Inferior parietal cortex (tissue), 1 donor: Measurements from ENCODE around the gene FILIP1L.

Source experiments
- DNase-seq: peaks from one replicate; pipeline ENCODE4 v3.0.0-alpha.2; 2016; ENCODE audit errors: extremely low spot score

The FILIP1L gene

DNA sequence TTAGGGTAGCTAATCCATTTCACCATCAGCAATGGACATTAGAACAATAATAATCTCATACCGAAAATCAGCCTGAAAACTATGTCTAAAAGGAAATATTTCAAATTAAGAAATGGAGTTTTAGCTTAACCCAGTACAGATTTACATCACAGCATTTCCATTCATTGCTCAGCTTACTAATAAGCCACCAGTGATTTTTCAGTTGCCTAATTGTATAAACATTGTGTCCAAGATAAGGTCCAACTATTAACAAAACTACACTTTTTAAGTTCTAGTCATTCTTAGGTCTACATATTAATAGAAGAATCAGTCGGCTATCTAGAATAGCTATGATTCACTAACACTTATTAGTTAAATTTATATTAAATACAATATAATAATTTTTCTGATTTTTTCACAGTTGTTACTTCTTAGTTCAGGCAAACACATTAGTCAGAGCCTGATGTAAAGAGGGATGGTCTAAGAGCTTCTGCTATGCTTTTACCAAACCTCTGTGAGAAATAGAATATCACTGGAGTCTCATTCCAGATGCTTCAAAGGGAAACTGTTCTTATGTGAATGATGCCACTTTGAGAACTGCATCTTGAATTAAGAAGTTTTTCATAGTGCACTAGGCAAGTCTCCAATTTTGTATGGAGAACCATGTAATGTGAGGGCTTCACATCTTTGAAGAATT lies 222.6 kb downstream of the FILIP1L start:
- no peak for DNase-seq

DNA sequence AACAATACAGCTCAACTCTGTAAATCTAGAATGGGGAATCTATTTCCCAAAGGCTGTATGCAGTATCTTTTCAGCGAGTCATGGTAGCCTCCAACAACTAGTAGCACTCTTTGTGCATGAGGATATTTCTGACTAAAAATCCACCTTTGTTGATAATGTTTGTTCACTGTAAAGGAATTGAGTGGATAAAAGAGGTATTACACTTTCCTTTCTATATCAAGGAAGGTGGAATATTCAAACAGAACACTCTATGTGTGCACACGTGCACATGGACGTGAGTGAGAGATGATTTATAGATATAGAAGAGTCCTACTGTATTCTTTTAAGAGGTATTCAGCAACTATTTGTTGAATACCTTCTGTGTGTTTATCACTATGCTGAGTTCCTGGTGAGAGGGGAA lies 228.4 kb downstream of the FILIP1L start:
- no peak for DNase-seq

DNA sequence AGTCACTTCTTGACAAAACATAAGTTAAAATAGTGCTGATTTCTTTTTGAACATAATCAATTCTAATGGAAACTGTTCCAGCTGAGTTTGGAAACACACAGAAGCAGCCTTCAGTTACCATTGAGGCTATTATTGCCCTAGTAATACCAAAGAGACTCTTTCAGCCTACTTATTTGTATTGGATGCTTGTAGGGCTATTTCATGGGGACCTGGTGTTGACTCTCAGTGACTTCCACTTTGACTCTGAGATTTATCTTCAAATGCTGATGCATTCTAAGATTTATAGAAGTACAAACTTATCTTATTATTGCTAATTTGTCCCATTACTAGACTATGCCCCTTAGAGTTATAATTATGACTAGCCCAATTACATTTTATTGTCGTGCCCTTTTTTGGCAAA lies 229.2 kb downstream of the FILIP1L start:
- no peak for DNase-seq

DNA sequence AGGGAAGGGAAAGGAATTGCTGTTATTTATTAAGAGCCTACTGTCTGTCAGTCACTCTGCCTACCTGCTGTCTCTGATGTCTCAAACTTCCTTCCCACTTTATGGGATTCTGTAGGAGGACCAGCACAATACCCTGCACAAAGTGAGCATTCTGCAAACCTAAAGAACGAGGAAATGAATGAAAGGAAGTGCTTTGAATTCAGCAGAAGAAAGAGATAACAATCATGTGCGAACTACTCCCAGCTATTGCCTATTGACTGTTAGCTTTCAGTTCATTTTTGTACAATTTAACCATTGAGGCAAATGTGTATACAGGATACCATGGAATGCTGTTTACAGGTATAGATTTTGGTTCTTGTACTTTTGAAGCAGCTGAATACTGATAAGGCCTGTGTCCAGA lies 229.8 kb downstream of the FILIP1L start:
- DNase-seq = no peak

DNA sequence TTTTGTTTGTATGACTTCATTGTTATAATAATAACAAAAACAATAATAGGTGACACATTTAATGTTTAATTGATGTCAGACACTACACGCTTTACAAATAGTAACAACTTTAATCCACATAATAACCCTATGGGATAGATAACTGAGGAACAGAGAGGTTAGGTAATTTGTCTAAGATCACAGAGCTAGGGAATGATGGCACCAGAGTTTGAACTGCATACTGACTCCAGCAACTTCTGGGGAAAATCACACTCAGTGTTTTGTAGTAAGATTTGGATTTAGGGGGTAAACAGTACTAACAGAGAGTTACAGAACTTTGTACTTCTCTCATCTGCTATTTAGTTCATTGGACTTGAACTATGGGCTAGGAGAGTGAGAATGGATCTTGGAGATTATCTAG lies 230.6 kb downstream of the FILIP1L start:
- DNase-seq = no peak

DNA sequence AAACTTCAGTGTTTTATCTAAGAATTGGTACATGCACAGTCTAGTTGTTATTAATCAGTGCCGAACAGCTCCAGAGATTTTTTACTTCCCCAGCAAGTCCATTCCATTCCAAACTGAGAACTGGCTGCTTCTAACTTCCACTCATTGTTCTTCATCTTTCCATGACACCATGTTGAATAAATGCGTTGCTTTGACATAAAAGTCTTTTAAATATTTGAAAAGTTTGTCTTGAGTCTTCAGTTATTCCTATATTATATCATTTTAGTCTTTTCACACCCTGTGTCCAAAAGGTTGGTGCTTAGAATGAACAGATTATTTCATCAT lies 231.2 kb downstream of the FILIP1L start:
- no peak for DNase-seq

DNA sequence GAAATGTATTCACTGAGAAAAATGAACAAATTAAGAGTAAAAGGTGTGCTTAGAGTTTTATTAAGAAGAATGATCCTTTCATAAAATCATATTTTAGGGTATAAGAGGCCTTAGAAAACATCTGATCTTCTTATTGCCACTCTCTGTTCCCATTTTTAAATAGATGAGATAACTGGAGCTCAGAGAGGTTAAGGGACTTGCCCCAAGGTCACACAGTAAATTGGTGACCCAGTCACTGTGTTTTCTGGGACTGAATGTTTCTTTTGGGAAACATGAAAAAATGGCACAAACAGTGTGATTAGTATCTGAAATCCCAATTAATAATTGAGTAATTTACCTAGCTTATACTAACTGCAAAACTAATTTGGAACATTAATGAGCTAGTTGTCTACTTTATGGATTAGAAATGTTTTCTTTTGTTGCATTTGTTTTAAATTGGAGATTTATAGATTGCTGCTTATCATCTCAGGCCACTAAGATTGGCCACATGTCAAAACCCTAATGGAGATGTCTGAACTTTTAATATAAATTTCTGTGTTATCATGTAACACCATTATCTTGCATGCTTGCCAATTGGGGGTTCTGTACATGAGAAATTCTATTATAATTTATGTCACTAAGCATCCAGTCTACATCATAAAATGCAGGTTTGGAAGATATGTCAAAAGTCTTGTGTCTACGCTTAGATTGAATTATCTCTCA lies 231.7 kb downstream of the FILIP1L start:
- DNase-seq = no peak

DNA sequence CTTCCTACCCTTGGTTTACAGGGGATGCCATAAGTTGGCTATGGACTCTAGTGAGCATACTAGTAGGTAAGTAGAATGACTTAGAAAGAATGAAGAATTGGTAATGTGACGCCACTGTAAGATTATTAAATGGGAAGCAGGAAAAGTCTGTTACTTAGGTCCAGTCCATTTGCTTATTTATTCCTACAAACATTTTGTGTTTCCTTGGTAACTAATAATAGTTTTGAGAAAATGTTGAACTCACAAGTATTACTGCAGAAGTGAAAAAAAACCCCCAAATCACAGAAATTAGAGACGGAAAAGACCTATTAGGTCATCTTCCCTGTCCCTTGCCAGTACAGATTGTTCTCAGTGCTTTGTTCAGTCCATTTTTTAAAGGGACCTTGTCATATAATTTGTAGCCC lies 233.2 kb downstream of the FILIP1L start:
- DNase-seq = no peak

DNA sequence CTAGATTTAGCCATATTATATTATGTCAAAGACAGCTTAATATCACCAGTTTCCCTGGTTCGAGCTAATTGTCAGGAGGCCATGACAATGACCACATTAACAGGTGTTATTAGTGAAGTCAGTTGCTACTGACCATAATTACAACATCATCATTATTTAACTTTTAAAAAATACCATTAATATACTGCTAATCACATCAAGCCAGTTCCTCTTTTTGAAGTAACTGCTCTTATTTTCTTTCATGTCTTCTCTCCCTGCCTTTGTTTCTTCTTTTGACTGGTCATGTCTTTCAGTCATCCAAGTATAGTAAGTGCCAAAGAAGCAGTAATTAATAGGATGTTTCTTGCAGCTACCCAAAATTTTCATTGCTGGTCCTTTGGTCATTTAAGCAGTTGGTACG lies 235.0 kb downstream of the FILIP1L start:
- DNase-seq = no peak

DNA sequence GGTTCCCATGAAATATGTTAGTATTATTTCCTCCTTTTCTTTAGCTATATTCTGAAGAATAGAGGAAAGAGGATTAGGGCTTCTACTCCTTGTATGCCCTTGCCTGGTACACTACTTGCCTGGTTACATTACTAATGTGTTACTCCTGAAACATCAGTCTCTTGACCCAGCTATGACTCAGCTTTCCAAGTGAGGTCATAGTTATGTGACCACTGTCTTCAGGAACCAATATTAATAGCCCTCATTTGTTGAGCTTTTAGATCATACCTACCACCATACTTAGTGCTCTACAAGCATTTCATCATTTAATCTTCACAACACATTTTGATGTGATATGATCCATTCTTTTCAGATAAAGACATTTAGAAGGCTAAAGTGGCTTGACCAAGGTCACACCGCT lies 236.3 kb downstream of the FILIP1L start:
- DNase-seq = no peak

DNA sequence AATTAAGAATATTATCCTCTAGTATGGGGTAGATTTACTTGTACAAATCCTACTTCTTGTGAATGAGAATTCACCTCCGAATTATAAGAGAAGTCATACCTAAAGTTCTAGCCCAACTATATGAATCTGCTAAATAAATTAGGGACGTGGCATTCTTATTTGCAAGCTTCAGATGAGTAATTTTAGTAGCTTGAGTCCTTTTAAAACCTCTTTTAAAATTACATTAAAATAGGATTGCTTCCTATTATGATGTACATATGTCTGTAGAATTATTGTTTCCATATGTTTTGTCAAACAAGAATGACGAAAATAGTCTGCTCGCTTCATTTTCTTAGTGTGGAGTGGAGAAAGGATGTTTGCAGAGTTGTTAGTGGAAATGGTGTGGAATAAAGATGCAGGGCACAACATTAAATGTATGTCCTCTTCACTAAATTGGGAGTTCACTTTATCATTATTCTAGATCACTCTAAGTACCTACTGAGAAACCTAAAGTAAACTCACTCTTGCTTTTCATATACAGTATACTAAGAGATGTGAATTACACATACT lies 237.2 kb downstream of the FILIP1L start:
- DNase-seq = no peak

DNA sequence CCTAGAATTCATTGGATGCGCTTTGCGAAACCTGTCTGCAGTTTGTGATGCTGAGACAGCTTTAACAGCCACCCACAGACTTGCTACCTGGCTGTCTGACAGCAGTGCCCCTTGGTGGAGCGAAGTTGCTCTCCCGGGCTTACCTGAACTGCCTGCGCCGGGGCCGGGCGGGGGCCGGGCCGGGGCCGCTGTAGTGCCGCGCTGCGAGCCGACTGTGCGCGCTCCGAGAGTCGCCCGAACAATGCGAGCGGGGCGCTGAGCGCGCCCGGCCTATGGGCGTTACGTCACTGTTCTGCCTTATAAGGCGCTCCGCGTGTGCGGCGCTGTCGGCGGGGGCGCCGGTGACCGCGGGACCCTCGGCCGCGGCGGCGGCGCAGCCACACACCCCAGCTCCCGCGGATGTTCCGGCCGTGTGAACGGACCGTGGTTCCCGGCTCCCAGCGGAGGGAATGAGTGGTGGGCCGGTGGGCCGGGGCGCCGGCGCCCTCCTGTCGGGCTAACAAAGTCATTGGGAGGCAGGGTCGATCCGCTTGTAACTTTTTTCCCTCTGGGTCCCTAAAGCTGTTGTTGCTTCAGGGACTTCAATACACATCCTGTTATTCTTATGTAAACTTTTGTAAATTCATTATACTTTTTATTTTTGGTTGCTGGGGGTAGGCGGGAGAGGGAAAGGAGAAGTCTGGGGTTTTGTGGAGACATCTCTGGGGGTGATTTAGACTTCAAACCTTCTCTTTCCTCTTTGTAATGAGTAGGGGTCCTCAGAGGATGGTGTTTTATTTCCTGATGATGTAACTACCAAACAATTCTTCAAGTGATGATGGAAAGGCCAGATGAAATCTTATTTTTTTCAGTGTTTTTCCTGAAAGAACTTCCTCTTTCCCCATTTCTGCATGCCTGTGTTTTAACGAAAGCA lies 238.1 kb downstream of the FILIP1L start:
- DNase-seq = peak; percentile 64

DNA sequence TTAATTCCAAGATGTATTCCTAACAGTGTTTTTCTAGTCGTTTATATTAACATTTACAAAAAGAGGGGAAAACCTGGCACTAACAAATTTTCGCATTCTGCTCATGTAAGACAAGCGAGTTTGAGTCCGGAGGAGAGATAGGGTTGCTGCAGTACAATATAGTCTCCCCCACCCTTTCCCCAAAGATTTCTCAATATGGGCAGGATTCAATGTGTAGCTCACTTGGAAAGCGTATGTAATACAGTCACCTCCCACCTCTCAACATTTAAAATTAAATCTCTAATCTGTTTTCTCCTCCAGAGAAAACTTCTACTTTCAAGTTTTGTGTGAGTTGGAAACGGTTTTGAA lies 238.7 kb downstream of the FILIP1L start:
- no peak for DNase-seq

DNA sequence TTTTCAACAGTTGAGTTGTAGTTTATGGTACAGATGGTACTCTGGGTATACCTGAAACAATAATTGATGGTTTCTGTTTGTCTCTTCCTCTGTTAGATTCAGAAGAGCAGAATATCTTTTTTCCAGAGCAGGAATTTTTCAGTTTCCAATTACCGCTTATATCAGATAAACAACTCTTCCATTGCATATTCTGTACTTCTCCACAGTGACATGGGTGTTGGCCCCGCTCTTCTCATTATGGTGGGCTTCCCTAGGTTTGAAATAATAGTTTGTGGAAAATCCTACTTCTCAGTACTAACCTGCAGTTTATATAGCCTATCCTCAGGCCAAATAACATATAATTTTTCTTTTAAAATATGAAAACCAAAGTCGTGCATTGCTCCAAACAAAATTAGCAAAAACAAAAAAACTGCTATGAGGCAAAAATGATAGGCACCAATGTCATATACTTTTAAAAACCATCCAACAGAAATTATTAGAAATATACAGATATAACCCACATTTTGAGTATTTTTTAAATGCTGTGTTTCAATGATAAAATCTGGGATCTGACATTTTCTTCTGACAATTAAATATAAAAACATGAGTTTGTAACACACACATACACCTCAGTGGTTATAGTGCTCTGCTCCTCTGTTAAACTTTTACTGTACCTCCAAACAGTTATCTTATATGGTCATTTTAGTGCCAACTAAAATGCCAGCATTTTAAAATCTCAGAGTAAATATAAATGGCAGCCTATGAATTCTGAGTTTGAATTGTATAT lies 239.9 kb downstream of the FILIP1L start:
- no peak for DNase-seq

DNA sequence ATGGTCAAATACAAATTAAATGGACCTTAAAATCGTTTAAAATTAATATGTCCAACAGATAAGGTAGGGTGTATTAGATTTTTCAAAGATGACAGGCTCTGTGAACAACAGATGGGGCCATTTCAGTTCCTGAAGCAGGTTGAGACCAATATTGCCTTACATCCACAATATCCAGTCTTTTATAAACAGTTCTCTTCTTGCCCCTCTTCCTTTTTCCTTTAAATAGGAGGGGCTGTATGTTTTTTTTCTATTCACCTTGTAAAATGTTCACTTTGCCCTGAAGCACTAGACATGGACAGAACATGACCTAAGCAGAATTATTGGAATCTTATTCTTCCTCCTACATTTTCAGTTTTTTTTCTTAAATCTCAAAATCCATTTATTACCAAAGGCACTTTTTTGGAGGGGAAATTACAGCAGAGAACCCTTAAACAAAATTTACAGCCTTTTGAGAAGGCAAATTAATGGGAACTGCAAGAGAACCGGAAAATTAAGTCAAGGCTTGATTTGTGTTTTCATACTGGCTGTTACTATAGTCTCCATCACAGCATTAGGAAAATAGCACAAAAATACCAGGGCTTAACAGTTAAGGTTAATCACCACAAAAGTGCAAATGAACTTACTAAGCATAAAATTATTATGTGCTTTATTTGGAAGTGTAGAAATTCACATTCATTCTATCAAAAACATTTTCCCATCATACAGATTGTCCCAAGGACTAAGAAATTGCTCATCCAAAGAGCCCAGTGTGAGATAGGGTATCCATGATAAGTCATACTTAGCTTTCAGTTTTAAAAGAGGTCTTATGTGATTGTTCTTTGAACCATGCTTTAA lies 240.8 kb downstream of the FILIP1L start:
- DNase-seq = no peak

DNA sequence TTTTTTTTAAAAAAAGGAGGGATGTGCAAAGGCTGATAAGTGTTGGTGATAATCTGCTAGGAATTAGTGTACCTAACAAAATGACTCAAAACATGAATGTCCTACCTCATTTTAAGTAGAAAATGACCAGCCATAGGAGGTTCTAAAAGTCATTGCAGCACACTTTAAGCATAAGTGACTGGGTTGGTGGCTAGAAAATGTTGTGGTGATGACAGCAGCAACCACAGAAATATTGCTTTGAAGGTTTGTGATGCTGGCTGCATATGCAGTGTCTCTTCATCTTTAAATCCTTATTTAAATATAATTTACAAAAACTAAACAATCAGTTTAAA lies 241.4 kb downstream of the FILIP1L start:
- DNase-seq = no peak

DNA sequence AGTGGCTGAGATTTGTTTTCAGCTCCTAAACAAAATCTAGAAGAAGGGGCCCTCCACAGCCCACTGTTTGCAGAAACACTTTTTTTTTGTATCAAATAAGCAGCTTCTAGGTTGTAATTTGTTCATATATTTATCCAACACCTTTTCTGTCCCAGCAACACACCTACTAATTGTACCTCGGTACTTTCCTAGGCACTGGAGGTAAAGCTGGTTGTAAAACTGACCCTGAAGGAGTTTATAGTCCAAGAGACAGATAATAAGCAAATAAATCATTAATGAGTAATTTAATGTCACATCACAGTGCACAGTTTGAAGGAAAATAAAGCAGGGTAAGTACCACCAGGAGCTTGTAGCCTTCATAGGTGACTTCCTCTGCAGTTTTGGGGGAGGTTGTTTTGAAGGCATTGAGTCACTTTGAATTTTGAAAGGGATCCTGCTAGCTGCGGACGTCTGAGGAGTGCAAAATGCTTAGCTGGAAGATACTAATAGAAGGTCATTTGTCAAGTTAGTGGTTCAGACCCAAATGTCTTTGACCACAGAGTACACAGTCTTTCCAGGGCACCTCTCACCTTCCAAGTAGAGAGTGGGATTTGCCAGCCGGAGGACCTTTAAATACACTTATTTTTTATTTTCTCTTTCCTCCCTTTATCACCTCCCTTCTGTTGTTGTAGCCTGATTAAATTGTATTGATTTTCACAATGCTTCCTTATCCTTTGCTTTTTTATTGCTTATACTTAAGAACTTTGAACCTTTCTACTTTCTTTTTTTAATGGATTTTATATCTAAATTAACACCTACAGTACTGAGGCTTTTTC lies 242.9 kb downstream of the FILIP1L start:
- DNase-seq = no peak

DNA sequence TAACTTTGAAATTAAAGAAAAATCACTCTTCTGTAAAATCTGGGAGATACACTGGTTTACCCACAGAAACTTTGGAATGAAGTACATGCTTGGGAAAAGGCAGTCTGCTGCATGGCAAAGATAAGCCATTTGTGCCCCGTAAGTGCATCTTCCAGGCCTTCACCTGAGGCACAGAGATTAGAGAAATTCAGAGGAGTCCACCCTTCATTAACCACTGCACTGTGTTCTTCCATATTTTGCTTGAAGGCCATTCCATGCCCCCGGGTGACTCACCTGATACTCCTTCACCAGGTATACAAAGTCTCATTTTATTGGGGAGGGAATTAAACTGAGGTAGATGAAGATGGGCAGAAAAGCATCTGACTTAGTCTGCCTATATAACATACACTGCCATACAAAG lies 243.6 kb downstream of the FILIP1L start:
- DNase-seq = no peak

DNA sequence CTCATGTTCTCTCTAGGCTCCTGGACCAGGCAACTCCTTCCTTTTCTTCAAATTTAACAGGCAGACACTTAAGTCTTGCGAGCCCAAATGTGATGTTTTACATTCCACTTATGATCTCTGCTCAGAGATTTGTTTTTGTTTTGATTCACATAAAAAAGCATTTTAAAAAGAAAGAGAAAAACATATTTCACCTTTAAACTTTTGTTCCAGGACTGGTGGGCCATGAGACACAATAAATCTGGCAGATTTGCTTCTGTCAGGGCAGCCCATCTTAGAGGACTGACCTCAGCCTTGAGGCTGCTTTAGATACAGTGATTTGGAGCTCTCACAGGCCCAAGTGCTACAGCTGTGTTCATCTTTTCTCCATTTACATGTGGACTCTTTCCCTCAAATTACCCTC lies 244.7 kb downstream of the FILIP1L start:
- DNase-seq = no peak

DNA sequence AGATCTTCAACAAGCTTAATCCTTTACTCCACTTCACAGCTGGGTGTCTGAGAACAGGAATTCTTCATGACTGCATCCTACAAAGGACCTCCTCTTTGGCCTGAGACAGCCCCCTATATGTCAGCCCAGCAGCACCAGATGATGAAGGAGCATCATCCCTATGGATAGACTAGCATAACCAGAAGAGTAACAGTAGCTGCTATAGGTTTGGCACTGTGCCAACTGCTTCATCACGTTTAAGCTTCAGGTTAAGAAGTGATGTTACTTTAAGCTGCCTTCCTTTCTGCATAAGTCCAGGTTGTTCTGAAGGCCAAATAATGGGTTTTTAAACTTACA lies 246.0 kb downstream of the FILIP1L start:
- no peak for DNase-seq
